DMS153 treated with DMSO at 0.1 percent for 48 hours (cell line): ENCODE measurements around the gene GADL1.

ENCODE experiments used
- DNase-seq: peaks from one replicate; lab custom pipeline; 2025; ENCODE audit not compliant: unreplicated experiment; lab: John Stamatoyannopoulos, UW

GADL1 gene

GRCh38 chr3:30681649-30682211 lies 212.7 kb downstream of the GADL1 start:
- no peak for DNase-seq

GRCh38 chr3:30680789-30681648 lies 213.4 kb downstream of the GADL1 start:
- no peak for DNase-seq

GRCh38 chr3:30679045-30679444 lies 215.4 kb downstream of the GADL1 start:
- no peak for DNase-seq

GRCh38 chr3:30677347-30677685 lies 217.1 kb downstream of the GADL1 start:
- DNase-seq, result no peak

- DNase-seq, result no peak
Measured at GRCh38 chr3:30676424-30677346, 217.8 kb downstream of the GADL1 start.
